Measurements from ENCODE around the gene HYOU1. TPM values are rescaled to one million over a fixed set of nuclear protein-coding genes. Genes with fewer than 3 reads are reported as not detected.

HYOU1 gene
- total and polyA plus RNA-seq, 2 of the 8 experiments (the other 6 are each of a cell fraction or from before 2014, with no cell fraction given) = 239 to 295 TPM

DNA sequence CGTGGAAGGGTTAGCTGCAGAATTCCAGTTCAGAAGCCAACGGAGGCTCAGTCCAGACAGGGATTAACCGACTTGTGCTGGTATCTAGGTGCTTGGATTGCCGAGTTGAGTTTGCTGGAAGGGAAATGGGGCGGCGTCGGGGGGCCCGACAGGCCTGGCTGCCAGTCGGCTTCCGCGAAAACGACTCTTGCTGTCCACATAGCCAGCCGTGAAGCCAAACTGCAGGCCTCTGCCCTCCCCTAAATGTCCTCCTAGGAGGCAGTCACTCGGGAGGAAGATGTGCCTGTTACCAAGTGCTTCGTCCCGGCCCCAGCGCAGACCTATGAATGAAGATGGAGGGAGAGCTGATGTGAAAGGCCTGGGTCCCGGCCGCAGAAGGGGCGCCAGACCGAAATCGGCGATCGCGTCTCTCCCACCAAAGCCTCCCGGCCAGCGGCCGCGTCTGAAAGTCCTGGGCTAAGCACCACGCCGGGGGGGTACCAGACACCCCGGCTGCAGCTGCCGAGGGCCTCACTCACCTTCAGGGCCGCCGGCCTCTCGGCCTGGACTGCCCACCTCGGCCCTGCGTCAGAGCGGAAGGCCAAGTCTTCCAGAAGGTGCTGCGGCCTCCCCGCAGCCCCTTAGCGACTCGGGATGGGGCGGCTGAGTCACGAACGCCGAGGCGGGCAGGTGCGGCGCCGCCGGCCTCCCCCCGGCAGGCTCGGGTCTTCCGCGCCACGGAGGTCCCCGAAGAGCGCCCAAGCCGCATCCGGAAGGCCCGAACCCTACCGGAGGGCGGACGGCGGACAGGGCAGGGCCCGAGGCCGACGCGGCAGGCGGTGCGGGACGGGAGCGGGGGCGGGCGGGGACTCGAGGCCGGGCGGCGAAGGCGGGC, 37.2 kb upstream of the HYOU1 start (continued):
- no peak for TF ChIP-seq ASH2L (IDR thresholded peaks at IDR 0.05; ENCODE audit: low read length)

Measured in H1 (cell line).